Sigmoid colon (tissue), 7 donors: ENCODE measurements around the gene SLC30A9. TPM values are rescaled to one million over a fixed set of nuclear protein-coding genes. Genes with fewer than 3 reads are reported as not detected.

Experiments used
- DNase-seq: peaks from one replicate; pipeline ENCODE4 v3.0.0-alpha.2; 2019
- H3K27ac ChIP-seq, 4 donors: fragments of 200-600 bp; sonication (generic); one replicate each; pipeline ENCODE4 v1.5.1; 2016 to 2019; ENCODE audit warnings: mild to moderate bottlenecking in 1 of 4
- H3K27me3 ChIP-seq, 3 donors: fragments of 200-600 bp; sonication (generic); one replicate each; pipeline ENCODE4 v1.5.1; 2019; ENCODE audit warnings: mild to moderate bottlenecking in 1 of 3
- H3K36me3 ChIP-seq, 4 donors: fragments of 200-600 bp; sonication (generic); one replicate each; pipeline ENCODE4 v1.5.1; 2016 to 2019
- H3K4me1 ChIP-seq, 4 donors: fragments of 200-600 bp; sonication (generic); one replicate each; pipeline ENCODE4 v1.5.1; 2017 to 2019
- H3K4me3 ChIP-seq, 4 donors: fragments of 200-600 bp; sonication (generic); one replicate each; pipeline ENCODE4 v1.5.1; 2017 to 2019; ENCODE audit warnings: mild to moderate bottlenecking in 2 of 4, moderate library complexity in 1 of 4
- H3K9me3 ChIP-seq, 4 donors: fragments of 200-600 bp in 3 of 4; sonication (generic) in 3 of 4; one replicate each; pipeline versions ENCODE4 v1.5.1 to v1.6.1; 2013 to 2019
- CTCF ChIP-seq, 4 experiments: fragments of 450-650 bp in 3 of 4; fragments of 200-600 bp in 1 of 4; IDR thresholded peaks; one replicate each; pipeline ENCODE4 v1.5.1; 2016 to 2019; ENCODE audit warnings: antibody characterized with exemption in 4 of 4, mild to moderate bottlenecking in 3 of 4, moderate library complexity in 2 of 4
- EP300 ChIP-seq, 4 donors: sonication (generic); formaldehyde crosslinking; IDR thresholded peaks; one replicate each; pipeline ENCODE4 v1.6.1; 2017; ENCODE audit warnings: antibody characterized with exemption in 4 of 4
- POLR2A ChIP-seq, 2 donors: fragments of 450-650 bp; IDR thresholded peaks; one replicate each; pipeline ENCODE4 v1.6.1; 2016; ENCODE audit warnings: antibody characterized with exemption in 2 of 2, mild to moderate bottlenecking in 2 of 2, moderate library complexity in 2 of 2
- POLR2AphosphoS5 ChIP-seq, 4 donors: sonication (generic); formaldehyde crosslinking; IDR thresholded peaks; one replicate each; pipeline ENCODE4 v1.6.1; 2017; ENCODE audit warnings: antibody characterized with exemption in 4 of 4
- WGBS, 2 donors: extraction: QIAGEN DNeasy Blood & Tissue Kit; methylation state at CpG; one replicate each; pipeline ENCODE4 v1.1.7; 2013; 5-methylcytosine and 5-hydroxymethylcytosine counted together
- intact Hi-C: fragments of 100-400 bp; cut with DNase I; formaldehyde crosslinking; loops from one replicate; pipeline ENCODE4 v1.15.1; 2023
- polyA plus RNA-seq, 3 donors: library from polyadenylated mRNA; stranded (reverse); fragments of 200-250 nt; gene quantifications; one replicate each; pipeline ENCODE4 v1.2.3, GENCODE V29; 2013
- total RNA-seq, 4 donors: library from RNA; depleted of rRNA; stranded (reverse); fragments of >200 nt; gene quantifications; one replicate each; pipeline ENCODE4 v1.1.0, GENCODE V29; 2016
- donor health status: healthy with polysubstance abuse.
- donor health status: Bipolar disorder and iron deficiency.
- donor health status: healthy.

Gene SLC30A9
- total and polyA plus RNA-seq, 7 donors = 27.2 to 43.5 (median 40.7) TPM

- WGBS, 2 donors = 96 to 97% methylated on average over 3 of the region's 3 CpGs
- intact Hi-C loops = no loop called here
- no peaks in the 10 kb centered on the region for H3K27me3 ChIP-seq
- H3K4me3 ChIP-seq = no peak overlapping the region
- no peaks in the 10 kb centered on the region for H3K9me3 ChIP-seq
- no peak overlapping the region for H3K27ac ChIP-seq
- peaks cover 0 to 4% (median 2%) of the 10 kb centered on the region in 4 donors for H3K36me3 ChIP-seq
- H3K4me1 ChIP-seq = no peaks in the 10 kb centered on the region
- TF ChIP-seq POLR2A (IDR thresholded peaks at IDR 0.05) = no peak
- no peak for TF ChIP-seq POLR2AphosphoS5 (IDR thresholded peaks at IDR 0.05)
- TF ChIP-seq EP300 (IDR thresholded peaks at IDR 0.05) = no peak
- TF ChIP-seq CTCF (IDR thresholded peaks at IDR 0.05) = no peak
- no peak for DNase-seq
Measured at GRCh38 chr4:42008011-42008786, 17.9 kb downstream of the SLC30A9 start.

GRCh38 chr4:42015438-42015837, 25.1 kb downstream of the SLC30A9 start:
- Histone ChIP-seq H3K9me3 (no peaks in the 10 kb centered on the region), H3K36me3 (peaks cover 0 to 19% (median 2%) of the 10 kb centered on the region in 4 donors), H3K4me3 (no peak overlapping the region), H3K27me3 (no peaks in the 10 kb centered on the region), H3K4me1 (peaks cover 0 to 8% (median 0%) of the 10 kb centered on the region in 4 donors), H3K27ac (no peak overlapping the region)
- intact Hi-C loops = no loop called here
- no peak for DNase-seq
- 92 to 97% methylated on average over 2 of the region's 2 CpGs for WGBS, 2 donors
- no peak for TF ChIP-seq CTCF (IDR thresholded peaks at IDR 0.05)
- TF ChIP-seq POLR2A (IDR thresholded peaks at IDR 0.05) = no peak
- no peak for TF ChIP-seq EP300 (IDR thresholded peaks at IDR 0.05)
- no peak for TF ChIP-seq POLR2AphosphoS5 (IDR thresholded peaks at IDR 0.05)

GRCh38 chr4:42018451-42018850, 28.1 kb downstream of the SLC30A9 start:
- no peak overlapping the region for H3K4me3 ChIP-seq
- 87 to 90% methylated on average over 2 of the region's 2 CpGs for WGBS, 2 donors
- DNase-seq = no peak
- intact Hi-C loops = no loop called here
- H3K27ac ChIP-seq = no peak overlapping the region
- H3K27me3 ChIP-seq = no peaks in the 10 kb centered on the region
- TF ChIP-seq POLR2AphosphoS5 (IDR thresholded peaks at IDR 0.05) (no peak), EP300 (IDR thresholded peaks at IDR 0.05) (no peak)
- peaks cover 0 to 45% (median 5%) of the 10 kb centered on the region in 4 donors for H3K36me3 ChIP-seq
- H3K4me1 ChIP-seq = peaks cover 0 to 8% (median 0%) of the 10 kb centered on the region in 4 donors
- no peaks in the 10 kb centered on the region for H3K9me3 ChIP-seq

- 17 to 63% methylated on average over 1 of the region's 1 CpG for WGBS, 2 donors
- no peak overlapping the region for H3K4me3 ChIP-seq
- intact Hi-C loops = no loop called here
Measured at GRCh38 chr4:42048394-42048793, 58.1 kb downstream of the SLC30A9 start.

More at GRCh38 chr4:42048394-42048793, 58.1 kb downstream of the SLC30A9 start:
- Histone ChIP-seq H3K27me3 (no peaks in the 10 kb centered on the region), H3K36me3 (peaks cover 0 to 30% (median under 1%) of the 10 kb centered on the region in 4 donors), H3K4me1 (peaks cover 0 to 9% (median 0%) of the 10 kb centered on the region in 4 donors), H3K27ac (no peak overlapping the region), H3K9me3 (no peaks in the 10 kb centered on the region)
- no peak for DNase-seq
- TF ChIP-seq CTCF (IDR thresholded peaks at IDR 0.05) (no peak), POLR2AphosphoS5 (IDR thresholded peaks at IDR 0.05) (no peak), POLR2A (IDR thresholded peaks at IDR 0.05) (no peak), EP300 (IDR thresholded peaks at IDR 0.05) (no peak)
